Measurements from ENCODE around the gene PDS5B.

DNA sequence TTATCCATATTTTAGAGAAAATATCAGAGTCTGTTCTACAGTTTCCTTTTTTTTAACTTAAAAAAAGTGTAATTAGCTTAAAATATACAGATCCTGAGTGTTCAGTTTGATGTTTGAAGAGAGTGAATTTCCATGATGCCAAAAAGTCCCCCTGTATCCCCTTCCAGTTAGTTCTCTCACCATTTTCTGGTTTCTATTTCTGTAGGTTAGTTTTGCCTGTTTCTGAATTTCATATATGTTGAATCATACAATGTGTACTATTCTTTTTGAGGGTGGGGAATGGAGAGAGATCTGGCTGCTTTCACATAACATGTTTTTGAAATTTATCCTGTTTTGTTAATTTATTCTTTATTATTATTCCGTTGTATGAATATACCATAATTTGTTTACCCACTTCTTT is 95.9 kb downstream of the PDS5B start:
- TF ChIP-seq EZH2 (IDR thresholded peaks at IDR 0.05; ENCODE audit: insufficient read depth, poor library complexity, severe bottlenecking), result no peak
- no peak for TF ChIP-seq EZH2phosphoT487 (IDR thresholded peaks at IDR 0.05; ENCODE audit: insufficient read depth, low read depth)
